K562 (cell line): ENCODE data around the gene COX7A2. TPM values are rescaled to one million over a fixed set of nuclear protein-coding genes. Genes with fewer than 3 reads are reported as not detected.

Experiments
- ATF3 ChIP-seq, 2 experiments: fragments of 450-650 bp in 1 of 2; sonication (generic) in 1 of 2; formaldehyde crosslinking in 1 of 2; IDR thresholded peaks in 1 of 2; conservative IDR thresholded peaks in 1 of 2; 2 replicates each; pipeline versions ENCODE4 v1.6.1 to v1.8.1; 2016 to 2023; ENCODE audit warnings: mild to moderate bottlenecking in 2 of 2, moderate library complexity in 2 of 2, inconsistent platforms in 1 of 2, missing genetic modification reagents in 1 of 2
- CCNT2 ChIP-seq: IDR thresholded peaks from 2 replicates; pipeline ENCODE4 v1.6.1; 2011; ENCODE audit warnings: borderline replicate concordance, low read depth, mild to moderate bottlenecking, moderate library complexity, mixed read lengths, low read length; ENCODE audit not compliant: insufficient read length; ENCODE audit errors: extremely low read depth
- CREM ChIP-seq: IDR thresholded peaks from 2 replicates; pipeline ENCODE4 v1.6.1; 2014; ENCODE audit warnings: antibody characterized with exemption, low read depth
- CTCF ChIP-seq, 3 experiments: IDR thresholded peaks in 2 of 3; conservative IDR thresholded peaks in 1 of 3; 2 replicates each; pipeline ENCODE4 v1.5.1; 2011 to 2012; ENCODE audit warnings: low read length in 3 of 3, mild to moderate bottlenecking in 3 of 3, control low read depth in 2 of 3, improper control_type of control experiment in 1 of 3, inconsistent platforms in 1 of 3, low read depth in 1 of 3, mixed read lengths in 1 of 3, moderate library complexity in 1 of 3; ENCODE audit not compliant: insufficient read depth in 2 of 3
- ETS1 ChIP-seq: conservative IDR thresholded peaks from 2 replicates; pipeline ENCODE4 v1.6.1; 2011; ENCODE audit warnings: low read depth, mild to moderate bottlenecking, low read length; ENCODE audit not compliant: control insufficient read depth
- HCFC1 ChIP-seq: IDR thresholded peaks from 2 replicates; pipeline ENCODE4 v1.6.1; 2012; ENCODE audit warnings: low read depth, low read length, improper control_type of control experiment
- MEF2D ChIP-seq: conservative IDR thresholded peaks from 2 replicates; pipeline ENCODE4 v1.6.1; 2016; ENCODE audit warnings: low read depth, missing genetic modification characterization, missing compliant biosample characterization
- MLLT1 ChIP-seq, 2 experiments: fragments of 450-650 bp; IDR thresholded peaks; 2 replicates each; pipeline ENCODE4 v1.6.1; 2016
- NCOA1 ChIP-seq: fragments of 450-650 bp; IDR thresholded peaks from 2 replicates; pipeline ENCODE4 v1.6.1; 2016; ENCODE audit warnings: low read depth
- NFRKB ChIP-seq: fragments of 450-650 bp; IDR thresholded peaks from 2 replicates; pipeline ENCODE4 v1.6.1; 2016; ENCODE audit warnings: low read depth
- POLR2B ChIP-seq: fragments of 450-650 bp; IDR thresholded peaks from 2 replicates; pipeline ENCODE4 v1.6.1; 2018; ENCODE audit warnings: low read depth; ENCODE audit not compliant: partially characterized antibody
- SRSF3 ChIP-seq: fragments of 200-400 bp; formaldehyde crosslinking; IDR thresholded peaks from 2 replicates; pipeline ENCODE4 v1.6.1; 2016; ENCODE audit warnings: mild to moderate bottlenecking, low read length, moderate library complexity; ENCODE audit not compliant: insufficient read depth
- UBTF ChIP-seq, 2 experiments: IDR thresholded peaks; 2 replicates each; pipeline ENCODE4 v1.6.1; 2012; ENCODE audit warnings: improper control_type of control experiment in 2 of 2, low read depth in 2 of 2, low read length in 2 of 2, borderline replicate concordance in 1 of 2
- USF2 ChIP-seq: sonication (generic); formaldehyde crosslinking; IDR thresholded peaks from 2 replicates; pipeline ENCODE4 v1.5.0; 2020; ENCODE audit warnings: missing genetic modification reagents
- ZBTB7A ChIP-seq: IDR thresholded peaks from 2 replicates; pipeline ENCODE4 v1.6.1; 2011; ENCODE audit warnings: low read depth, mild to moderate bottlenecking, low read length, moderate library complexity, borderline replicate concordance; ENCODE audit not compliant: control insufficient read depth
- ZNF3 ChIP-seq: fragments of 250-450 bp; sonication (Bioruptor Pico); IDR thresholded peaks from 2 replicates; pipeline ENCODE4 v1.5.0; 2021; ENCODE audit warnings: mild to moderate bottlenecking, moderate library complexity
- ZNF316 ChIP-seq: fragments of 450-650 bp; IDR thresholded peaks from 2 replicates; pipeline ENCODE4 v1.6.1; 2016
- ZNF583 ChIP-seq: fragments of 250-450 bp; sonication (Bioruptor Pico); IDR thresholded peaks from 2 replicates; pipeline ENCODE4 v1.4.0; 2020
- polyA plus RNA-seq, 8 experiments: library from polyadenylated mRNA; depleted of rRNA in 4 of 8; stranded (reverse) in 5 of 8; unstranded in 3 of 8; fragments of >200 nt; fragmentation: Nextera tagmentation in 2 of 8; fragmentation: Illumina TruSeq in 1 of 8; extraction: Ambion mirVana in 2 of 8; extraction: Trizol in 1 of 8; gene quantifications; 2 replicates each; pipeline versions ENCODE4 v1.2.1 to v1.2.3, GENCODE V29; 2011 to 2014; ENCODE audit warnings: inconsistent platforms in 1 of 8, missing spikeins in 1 of 8
- total RNA-seq, 7 experiments: library from RNA; depleted of rRNA in 6 of 7; stranded (reverse); fragments of >200 nt in 6 of 7; fragmentation: Illumina TruSeq in 2 of 7; extraction: Trizol in 2 of 7; gene quantifications; 2 replicates each; pipeline versions ENCODE4 v1.2.1 to v1.2.3, GENCODE V29; 2011 to 2021; ENCODE audit warnings: low replicate concordance in 1 of 7

The COX7A2 gene
- total and polyA plus RNA-seq, 9 of the 15 experiments (the other 6 are each of a cell fraction or from before 2014, with no cell fraction given), result 234 to 2,216 (median 585) TPM

- TF ChIP-seq ZNF583 (CRISPR knock-in tag), result no peak
- TF ChIP-seq SRSF3, result no peak
- peak; percentile 31 to 85; a peak in 1 of 4 replicates for TF ChIP-seq UBTF (IDR thresholded peaks at IDR 0.05; ENCODE audit: borderline replicate concordance in 1 of 2, low read depth in 2 of 2, low read length in 2 of 2)
- TF ChIP-seq NCOA1, result peak; percentile 95
- TF ChIP-seq NFRKB, result peak; percentile 71; the same call in 1 of the 2 replicates
- TF ChIP-seq HCFC1, result peak; percentile 73
- TF ChIP-seq ZNF3 (CRISPR knock-in tag), result no peak
- peak; percentile 82 for TF ChIP-seq USF2 (CRISPR knock-in tag)
- 0 out of 2 replicates have a peak, but pooled peaks have one; percentile 50 for TF ChIP-seq ETS1
- peak in 1 of 2 experiments; percentile 62; a peak in 2 of 4 replicates for TF ChIP-seq MLLT1 (IDR thresholded peaks at IDR 0.05)
- TF ChIP-seq ZBTB7A, result 0 out of 2 replicates have a peak, but pooled peaks have one; percentile 69
- TF ChIP-seq CREM, result peak; percentile 76
- TF ChIP-seq ZNF316, result peak; percentile 57
- TF ChIP-seq POLR2B, result peak; percentile 82
- no peak for TF ChIP-seq ATF3 (IDR thresholded peaks at IDR 0.05)
- no peak; the same call in 1 of the 2 replicates for TF ChIP-seq ATF3 (CRISPR knock-in tag; conservative IDR thresholded peaks at IDR 0.05)
- TF ChIP-seq MEF2D, result no peak
- no peak for TF ChIP-seq CTCF (IDR thresholded peaks at IDR 0.05 in 2 of 3, conservative IDR thresholded peaks at IDR 0.05 in 1 of 3; ENCODE audit: insufficient read depth in 2 of 3, low read depth in 1 of 3, low read length in 3 of 3)
- TF ChIP-seq CCNT2, result peak; percentile 60
Observed at GRCh38 chr6:75284632-75285282, 41.2 kb upstream of the COX7A2 start, which contains the start of gene TMEM30A (continued).
